BLaER1 (cell line): ENCODE data around the gene FANCM.
"Not testable (repeated sequence)": the region's sequence is repeated elsewhere in the genome, so short reads cannot be mapped to it uniquely, and the experiment has no call there.

ENCODE experiments used
- H3K27ac ChIP-seq: shearing (Covaris generic); formaldehyde crosslinking; 2 replicates; pipeline ENCODE4 v1.8.1; 2022
- H3K27me3 ChIP-seq: shearing (Covaris generic); formaldehyde crosslinking; 2 replicates; pipeline ENCODE4 v1.8.1; 2022
- H3K36me3 ChIP-seq: shearing (Covaris generic); formaldehyde crosslinking; 2 replicates; pipeline ENCODE4 v1.8.1; 2022
- H3K4me1 ChIP-seq: shearing (Covaris generic); formaldehyde crosslinking; 2 replicates; pipeline ENCODE4 v1.8.1; 2022
- H3K4me2 ChIP-seq: shearing (Covaris generic); formaldehyde crosslinking; 2 replicates; pipeline ENCODE4 v1.8.1; 2022
- H3K4me3 ChIP-seq: shearing (Covaris generic); formaldehyde crosslinking; 2 replicates; pipeline ENCODE4 v1.8.1; 2022
- H3K9ac ChIP-seq: shearing (Covaris generic); formaldehyde crosslinking; 2 replicates; pipeline ENCODE4 v1.8.1; 2022
- H3K9me3 ChIP-seq: shearing (Covaris generic); formaldehyde crosslinking; 2 replicates; pipeline ENCODE4 v1.8.1; 2022
- H4K20me1 ChIP-seq: shearing (Covaris generic); formaldehyde crosslinking; 2 replicates; pipeline ENCODE4 v1.8.1; 2022
- Cebpa-rat ChIP-seq: shearing (Covaris generic); IDR thresholded peaks from 2 replicates; pipeline ENCODE4 v1.8.1; 2022

Gene FANCM

GRCh38 chr14:45198551-45198950, 62.8 kb downstream of the FANCM start:
- Histone ChIP-seq H3K9me3 (no peaks in the 10 kb centered on the region), H3K4me1 (no peaks in the 10 kb centered on the region), H3K4me3 (no peak overlapping the region), H3K27ac (no peak overlapping the region), H3K27me3 (no peaks in the 10 kb centered on the region), H4K20me1 (no peaks in the 10 kb centered on the region), H3K4me2 (no peak overlapping the region), H3K36me3 (peaks cover 61% of the 10 kb centered on the region), H3K9ac (no peak overlapping the region)
- TF ChIP-seq Cebpa-rat = no peak

- H3K4me2 ChIP-seq = no peak overlapping the region
- TF ChIP-seq Cebpa-rat = no peak
- H3K27ac ChIP-seq = no peak overlapping the region
Measured at GRCh38 chr14:45199230-45199629, 63.5 kb downstream of the FANCM start.

GRCh38 chr14:45201905-45202304, 66.2 kb downstream of the FANCM start:
- Histone ChIP-seq H3K36me3 (peaks cover 65% of the 10 kb centered on the region), H3K9ac (no peak overlapping the region), H3K9me3 (no peaks in the 10 kb centered on the region), H4K20me1 (no peaks in the 10 kb centered on the region), H3K4me3 (no peak overlapping the region), H3K4me2 (no peak overlapping the region), H3K4me1 (no peaks in the 10 kb centered on the region), H3K27ac (no peak overlapping the region), H3K27me3 (no peaks in the 10 kb centered on the region)
- no peak for TF ChIP-seq Cebpa-rat

More at GRCh38 chr14:45199230-45199629, 63.5 kb downstream of the FANCM start:
- H3K4me3 ChIP-seq = no peak overlapping the region
- H3K9me3 ChIP-seq = no peaks in the 10 kb centered on the region
- no peaks in the 10 kb centered on the region for H4K20me1 ChIP-seq
- peaks cover 63% of the 10 kb centered on the region for H3K36me3 ChIP-seq
- H3K9ac ChIP-seq = no peak overlapping the region
- H3K4me1 ChIP-seq = no peaks in the 10 kb centered on the region
- H3K27me3 ChIP-seq = no peaks in the 10 kb centered on the region

GRCh38 chr14:45204241-45204640, 68.5 kb downstream of the FANCM start:
- no peak overlapping the region for H3K4me3 ChIP-seq
- H3K36me3 ChIP-seq = peaks cover 69% of the 10 kb centered on the region
- H4K20me1 ChIP-seq = no peaks in the 10 kb centered on the region
- TF ChIP-seq Cebpa-rat = no peak
- H3K4me1 ChIP-seq = no peaks in the 10 kb centered on the region
- no peak overlapping the region for H3K4me2 ChIP-seq
- H3K27me3 ChIP-seq = no peaks in the 10 kb centered on the region
- H3K9ac ChIP-seq = no peak overlapping the region
- no peak overlapping the region for H3K27ac ChIP-seq
- no peaks in the 10 kb centered on the region for H3K9me3 ChIP-seq

- H3K36me3 ChIP-seq = peaks cover 94% of the 10 kb centered on the region
- H3K27me3 ChIP-seq = no peaks in the 10 kb centered on the region
- H3K9ac ChIP-seq = no peak overlapping the region
- H4K20me1 ChIP-seq = no peaks in the 10 kb centered on the region
- H3K4me2 ChIP-seq = no peak overlapping the region
- no peak for TF ChIP-seq Cebpa-rat
- H3K4me3 ChIP-seq = no peak overlapping the region
- no peaks in the 10 kb centered on the region for H3K4me1 ChIP-seq
- no peaks in the 10 kb centered on the region for H3K9me3 ChIP-seq
- H3K27ac ChIP-seq = no peak overlapping the region
Measured at GRCh38 chr14:45210159-45210558, 74.4 kb downstream of the FANCM start.

- Histone ChIP-seq H4K20me1 (no peaks in the 10 kb centered on the region), H3K9ac (no peak overlapping the region), H3K27ac (no peak overlapping the region), H3K27me3 (no peaks in the 10 kb centered on the region), H3K4me1 (no peaks in the 10 kb centered on the region), H3K36me3 (peaks cover 99% of the 10 kb centered on the region), H3K4me2 (no peak overlapping the region), H3K9me3 (no peaks in the 10 kb centered on the region), H3K4me3 (no peak overlapping the region)
- no peak for TF ChIP-seq Cebpa-rat
Measured at GRCh38 chr14:45211295-45211694, 75.6 kb downstream of the FANCM start.

- TF ChIP-seq Cebpa-rat = no peak
- no peak overlapping the region for H3K4me3 ChIP-seq
- H3K9ac ChIP-seq = no peak overlapping the region
- no peaks in the 10 kb centered on the region for H4K20me1 ChIP-seq
- H3K4me2 ChIP-seq = no peak overlapping the region
- H3K36me3 ChIP-seq = peaks cover 99% of the 10 kb centered on the region
- H3K27ac ChIP-seq = no peak overlapping the region
- no peaks in the 10 kb centered on the region for H3K9me3 ChIP-seq
- H3K4me1 ChIP-seq = no peaks in the 10 kb centered on the region
- H3K27me3 ChIP-seq = no peaks in the 10 kb centered on the region
Measured at GRCh38 chr14:45212231-45212630, 76.5 kb downstream of the FANCM start.

GRCh38 chr14:45213716-45214115, 78.0 kb downstream of the FANCM start:
- not testable (repeated sequence) for H3K27me3 ChIP-seq

GRCh38 chr14:45214341-45214740, 78.6 kb downstream of the FANCM start:
- not testable (repeated sequence) for H3K4me3 ChIP-seq, H4K20me1 ChIP-seq, H3K9me3 ChIP-seq, H3K27ac ChIP-seq, H3K9ac ChIP-seq, H3K4me1 ChIP-seq, H3K4me2 ChIP-seq, H3K27me3 ChIP-seq
- peaks cover 99% of the 10 kb centered on the region for H3K36me3 ChIP-seq

More at GRCh38 chr14:45213716-45214115, 78.0 kb downstream of the FANCM start:
- H3K27ac ChIP-seq, H3K4me1 ChIP-seq, H3K9me3 ChIP-seq, H3K4me3 ChIP-seq, H3K4me2 ChIP-seq, H4K20me1 ChIP-seq, H3K9ac ChIP-seq: not testable (repeated sequence)
- peaks cover 100% of the 10 kb centered on the region for H3K36me3 ChIP-seq

GRCh38 chr14:45222485-45223262, 86.9 kb downstream of the FANCM start:
- Histone ChIP-seq H3K27ac (no peak overlapping the region), H3K36me3 (peaks cover 83% of the 10 kb centered on the region)

More at GRCh38 chr14:45222485-45223262, 86.9 kb downstream of the FANCM start:
- 0 out of 2 replicates have a peak, but pooled peaks cover 7% of the 10 kb centered on the region for H4K20me1 ChIP-seq
- TF ChIP-seq Cebpa-rat = no peak
- no peak overlapping the region for H3K4me2 ChIP-seq
- no peaks in the 10 kb centered on the region for H3K4me1 ChIP-seq
- H3K4me3 ChIP-seq = no peak overlapping the region
- no peak overlapping the region for H3K9ac ChIP-seq
- H3K27me3 ChIP-seq = no peaks in the 10 kb centered on the region
- no peaks in the 10 kb centered on the region for H3K9me3 ChIP-seq
